GM04503 (cell line): ENCODE measurements around the gene NUP98.
A peak's percentile ranks its signal among the peaks of the same experiment; 100 is the strongest.

ENCODE experiments used
- DNase-seq: peaks from one replicate; pipeline ENCODE4 v3.0.0-alpha.2; 2012; ENCODE audit warnings: low read depth

NUP98 gene

DNA sequence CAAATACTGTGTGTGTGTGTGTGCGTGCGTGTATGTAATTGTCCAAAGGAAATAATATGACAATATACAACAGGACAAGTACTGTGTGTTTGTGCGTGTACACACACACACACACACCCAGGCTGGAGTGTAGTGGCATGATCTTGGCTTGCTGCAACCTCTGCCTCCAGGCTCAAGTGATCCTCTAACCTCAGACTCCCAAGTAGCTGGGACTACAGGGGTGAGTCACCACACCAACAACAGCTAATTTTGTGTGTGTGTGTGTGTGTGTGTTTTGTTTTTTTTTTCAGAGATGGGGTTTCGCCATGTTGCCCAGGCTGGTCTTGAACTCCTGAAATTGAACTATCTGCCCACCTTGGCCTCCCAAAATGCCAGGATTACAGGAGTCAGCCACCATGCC is 61.5 kb downstream of the NUP98 start:
- no peak for DNase-seq

DNA sequence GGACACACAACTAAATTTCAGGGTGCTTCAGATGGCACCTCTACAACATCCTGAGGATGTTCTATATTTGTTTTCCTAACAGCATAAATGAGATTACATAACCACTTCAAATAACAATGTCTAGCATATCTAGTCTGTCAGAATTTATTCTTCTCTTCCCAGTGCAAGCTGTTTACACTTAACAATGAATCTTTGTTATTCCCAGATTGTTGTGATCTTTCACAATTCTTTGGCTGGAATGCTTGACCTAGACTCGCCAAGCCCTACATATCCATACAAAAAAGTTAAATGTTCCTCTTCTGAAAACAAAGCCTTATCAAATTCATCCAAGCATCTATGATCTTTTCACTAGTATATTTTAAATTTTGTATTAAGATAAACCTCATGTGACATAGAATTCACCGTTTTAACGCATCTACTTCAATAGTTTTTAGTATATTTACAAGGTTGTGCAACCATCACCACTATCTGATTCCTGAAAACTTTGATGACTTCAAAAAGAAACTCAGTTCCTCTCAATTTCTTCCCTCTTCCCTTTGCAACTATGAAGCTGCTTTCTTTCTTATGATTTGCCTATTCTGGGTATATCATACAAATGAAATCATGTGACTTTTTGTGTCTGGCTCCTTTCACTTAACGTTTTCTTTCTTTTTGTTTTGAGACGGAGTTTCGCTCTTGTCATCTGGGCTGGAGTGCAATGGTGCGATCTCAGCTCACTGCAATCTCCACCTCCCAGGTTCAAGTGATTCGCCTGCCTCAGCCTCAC is 64.5 kb downstream of the NUP98 start:
- no peak for DNase-seq

DNA sequence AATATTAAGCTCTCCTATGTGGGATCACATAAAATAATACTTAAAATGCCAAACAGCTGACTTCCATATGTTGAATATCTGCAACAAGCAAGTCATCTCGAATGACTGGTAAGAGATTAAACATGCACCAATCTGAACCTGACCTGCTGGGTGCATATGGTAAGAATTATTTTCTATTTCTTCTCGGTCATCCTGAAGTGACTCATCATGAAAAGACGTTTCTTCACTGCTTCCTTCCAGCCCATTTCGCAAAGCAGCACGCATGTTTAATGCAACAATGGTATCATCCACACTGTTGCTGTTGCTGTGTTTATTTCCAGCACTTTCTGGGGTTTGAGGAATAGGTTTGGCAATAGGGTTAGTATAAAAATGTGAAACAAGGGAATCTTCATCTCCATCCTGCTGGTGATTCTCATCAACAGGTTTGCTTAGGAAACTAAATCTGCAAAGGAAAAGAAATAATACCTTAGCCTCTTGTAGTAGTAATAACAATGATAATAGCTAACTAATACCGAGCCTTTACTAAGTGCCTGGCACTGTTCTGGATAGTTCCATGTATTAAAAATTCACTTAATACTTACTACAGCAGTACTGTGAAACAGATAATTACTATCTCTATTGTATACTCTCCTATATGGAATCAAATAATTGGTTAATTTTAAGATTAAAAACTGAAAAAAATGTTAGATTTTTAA is 74.2 kb downstream of the NUP98 start:
- DNase-seq: peak; percentile 98

GRCh38 chr11:3722100-3722499 is 75.3 kb downstream of the NUP98 start:
- DNase-seq: no peak

DNA sequence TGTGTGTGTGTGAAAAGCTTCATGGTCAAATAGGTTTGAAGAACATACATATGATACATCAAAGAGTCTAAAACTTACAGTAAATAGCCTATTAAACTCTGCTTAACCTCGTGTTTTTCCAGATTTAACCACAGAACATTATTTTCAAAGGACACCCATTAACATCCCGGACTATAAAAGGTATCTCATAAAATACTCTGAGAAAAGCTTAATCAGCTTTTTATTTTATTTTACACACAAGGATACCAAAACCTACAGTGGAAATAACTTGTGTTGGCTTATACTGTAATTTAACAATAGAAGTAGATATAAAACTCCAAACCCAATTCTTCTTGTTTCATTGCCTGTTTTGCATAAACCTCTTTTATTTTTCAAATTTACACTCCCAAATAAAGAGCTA is 76.4 kb downstream of the NUP98 start:
- DNase-seq: no peak

DNA sequence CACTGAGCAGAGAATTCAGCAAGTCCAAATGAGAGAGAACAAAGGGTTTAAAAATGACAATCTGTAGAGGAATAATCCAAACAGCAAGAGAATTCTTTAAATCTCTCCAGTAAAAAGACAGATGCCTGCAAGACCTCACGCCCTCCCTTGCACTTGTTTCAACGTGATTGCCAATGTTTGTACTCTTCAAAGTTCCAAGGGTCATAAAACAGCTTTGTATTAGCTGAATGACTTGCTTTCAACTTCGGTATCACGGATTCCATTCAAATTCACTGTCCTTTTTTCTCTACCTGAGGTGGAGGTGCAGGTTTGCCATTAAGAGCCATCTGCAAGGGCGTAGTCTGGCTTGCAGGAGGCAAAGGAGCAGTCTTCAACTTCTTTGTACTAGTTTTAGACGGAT is 85.1 kb downstream of the NUP98 start:
- no peak for DNase-seq

GRCh38 chr11:3710485-3711259 is 86.7 kb downstream of the NUP98 start:
- DNase-seq: no peak

DNA sequence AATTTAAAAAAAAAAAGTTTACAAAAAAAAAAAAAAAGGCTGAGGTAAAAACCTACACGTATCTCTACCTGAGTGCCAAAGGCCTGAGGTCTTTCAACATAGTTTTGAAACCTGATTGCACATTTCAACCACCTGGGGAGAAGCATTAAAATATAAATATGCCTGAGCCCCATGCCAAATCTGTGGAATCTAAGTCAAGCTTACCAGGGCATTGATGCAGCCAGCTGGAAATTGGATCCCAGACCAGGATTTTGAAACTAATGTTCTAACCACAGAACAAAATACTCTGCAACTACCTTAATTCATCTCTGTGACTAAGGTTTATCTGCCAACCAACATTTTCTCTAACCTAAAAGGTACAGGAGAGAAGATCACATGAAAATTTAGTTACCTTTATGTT is 87.4 kb downstream of the NUP98 start:
- DNase-seq: no peak

- DNase-seq: no peak
Measured at GRCh38 chr11:3707176-3707575, 90.2 kb downstream of the NUP98 start.

DNA sequence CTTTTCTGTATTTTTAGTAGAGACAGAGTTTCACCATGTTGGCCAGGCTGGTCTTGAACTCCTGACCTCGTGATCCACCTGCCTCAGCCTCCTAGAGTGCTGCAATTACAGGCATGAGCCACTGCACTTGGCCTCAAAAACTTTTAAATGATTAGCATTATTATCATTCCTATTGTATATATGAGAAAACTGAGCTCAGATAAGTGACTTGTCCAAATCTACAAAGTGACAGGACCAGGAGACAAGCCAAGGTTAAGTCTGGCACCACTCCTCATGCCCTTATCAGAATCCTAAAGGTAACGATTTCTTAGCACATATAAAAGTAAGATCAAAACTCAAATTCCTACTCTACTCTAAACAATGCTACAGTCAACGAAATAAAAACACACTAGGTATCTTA is 94.0 kb downstream of the NUP98 start:
- DNase-seq: no peak

- no peak for DNase-seq
Measured at GRCh38 chr11:3700910-3701309, 96.4 kb downstream of the NUP98 start.

DNA sequence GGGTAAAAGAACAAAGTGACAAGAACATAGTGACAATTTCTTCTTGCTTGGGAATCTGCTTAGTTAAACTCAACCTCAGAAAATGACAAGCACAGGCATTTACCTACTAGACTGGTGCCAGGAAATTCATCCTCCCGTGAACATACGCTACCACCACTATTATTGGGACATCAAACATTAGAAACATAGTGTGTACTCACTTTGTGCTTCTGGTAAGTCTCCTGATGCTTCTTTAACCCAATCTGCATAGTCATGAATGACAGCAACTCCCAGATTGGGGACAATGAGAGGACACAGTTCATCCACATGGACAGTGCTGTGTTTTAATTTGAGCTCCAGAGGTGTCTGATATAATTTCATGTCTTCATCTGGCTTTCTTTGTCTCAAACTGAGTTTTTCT is 96.9 kb downstream of the NUP98 start:
- DNase-seq: no peak

DNA sequence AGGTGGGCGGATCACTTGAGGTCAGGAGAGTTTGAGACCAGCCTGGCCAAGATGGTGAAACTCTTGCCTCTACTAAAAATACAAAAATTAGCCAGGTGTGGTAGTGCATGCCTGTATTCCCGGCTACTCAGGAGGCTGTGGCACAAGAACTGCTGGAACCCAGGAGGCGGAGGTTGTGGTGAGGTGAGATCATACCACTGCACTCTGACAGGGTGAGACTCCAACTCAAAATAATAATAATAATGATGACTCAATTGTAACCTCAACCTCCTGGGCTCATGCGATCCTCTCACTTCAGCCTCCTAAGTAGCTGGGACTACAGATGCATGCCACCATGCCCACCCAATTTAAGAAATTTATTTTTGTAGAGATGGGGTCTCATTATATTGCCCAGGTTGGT is 110.6 kb downstream of the NUP98 start:
- no peak for DNase-seq

- no peak for DNase-seq
Measured at GRCh38 chr11:3685923-3686322, 111.4 kb downstream of the NUP98 start.

GRCh38 chr11:3684819-3685172 is 112.6 kb downstream of the NUP98 start:
- DNase-seq: no peak

GRCh38 chr11:3684129-3684818 is 113.1 kb downstream of the NUP98 start:
- DNase-seq: no peak

DNA sequence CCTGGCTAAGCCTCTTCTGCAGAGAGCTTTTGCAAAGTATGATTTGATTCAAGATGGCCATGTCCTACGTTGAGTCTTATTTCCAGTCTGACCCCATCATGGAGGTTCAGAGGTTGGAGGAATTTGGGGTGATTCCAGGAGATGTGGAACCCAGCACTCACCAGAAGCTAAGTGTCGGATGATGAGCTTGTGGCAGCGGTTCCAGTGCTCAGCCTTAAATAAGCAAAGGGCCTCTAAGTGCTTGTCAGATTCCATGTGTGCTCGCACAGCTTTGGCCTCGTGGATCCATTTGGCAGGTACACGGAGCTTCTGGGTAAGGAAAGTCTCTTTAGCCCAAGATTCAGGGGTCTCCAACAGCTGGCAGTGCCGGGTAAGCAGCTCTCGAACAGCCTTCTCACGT is 114.3 kb downstream of the NUP98 start:
- DNase-seq: no peak

DNA sequence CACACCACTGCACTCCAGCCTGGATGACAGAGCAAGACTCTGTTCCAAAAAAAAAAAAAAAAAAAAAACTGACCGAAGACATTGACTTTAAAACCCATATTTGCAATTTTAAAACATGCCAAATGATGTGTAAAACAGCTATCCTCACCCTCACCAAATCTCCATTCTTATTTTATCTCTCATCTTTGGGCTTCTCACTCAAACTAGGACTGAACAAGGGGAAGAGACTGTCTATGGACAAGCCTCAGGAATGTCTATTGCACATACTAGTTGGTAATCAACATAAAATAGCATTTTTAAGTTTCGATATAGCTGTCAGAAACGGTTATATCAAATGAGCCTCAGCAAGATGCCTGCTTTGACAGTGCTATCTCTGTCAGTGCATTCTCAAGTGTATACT is 118.3 kb downstream of the NUP98 start:
- no peak for DNase-seq

DNA sequence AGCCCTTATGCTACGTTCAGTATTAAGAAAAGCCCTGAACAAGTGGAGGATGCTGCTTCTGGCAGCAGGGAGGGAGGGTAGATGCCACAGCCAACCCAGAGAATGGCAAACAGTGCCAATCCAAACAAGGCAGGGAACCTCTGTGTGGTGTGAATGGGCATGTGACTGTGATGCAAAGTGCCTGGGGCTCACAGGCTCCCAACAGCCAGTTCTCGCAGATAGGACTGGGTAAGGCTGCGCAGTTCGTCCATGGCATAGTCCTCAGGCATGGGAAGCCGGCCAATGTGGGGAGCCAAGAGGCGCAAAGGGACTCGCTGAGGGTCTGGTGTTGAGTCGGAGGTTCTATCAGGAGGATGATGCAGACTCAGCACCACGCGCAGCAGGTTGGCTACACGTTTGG is 121.4 kb downstream of the NUP98 start:
- DNase-seq: no peak

DNA sequence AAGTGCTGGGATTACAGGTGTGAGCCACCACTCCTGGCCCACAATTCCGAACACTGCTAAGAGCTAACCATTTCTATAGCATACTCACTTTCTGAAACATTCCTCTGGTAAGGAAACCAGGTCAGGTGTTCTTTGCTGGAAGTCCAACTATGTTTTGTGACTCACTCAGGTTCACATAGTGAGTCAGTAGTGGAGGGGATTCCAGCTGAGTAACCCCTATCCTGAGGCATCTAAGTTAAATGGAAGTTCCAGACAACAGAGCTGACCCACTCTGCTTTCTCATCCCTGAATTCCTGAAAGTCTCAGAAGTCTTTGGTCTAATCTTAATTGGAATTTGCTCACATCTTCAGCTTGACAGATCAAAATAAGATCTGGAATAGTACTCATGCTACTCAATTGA is 123.2 kb downstream of the NUP98 start:
- no peak for DNase-seq

DNA sequence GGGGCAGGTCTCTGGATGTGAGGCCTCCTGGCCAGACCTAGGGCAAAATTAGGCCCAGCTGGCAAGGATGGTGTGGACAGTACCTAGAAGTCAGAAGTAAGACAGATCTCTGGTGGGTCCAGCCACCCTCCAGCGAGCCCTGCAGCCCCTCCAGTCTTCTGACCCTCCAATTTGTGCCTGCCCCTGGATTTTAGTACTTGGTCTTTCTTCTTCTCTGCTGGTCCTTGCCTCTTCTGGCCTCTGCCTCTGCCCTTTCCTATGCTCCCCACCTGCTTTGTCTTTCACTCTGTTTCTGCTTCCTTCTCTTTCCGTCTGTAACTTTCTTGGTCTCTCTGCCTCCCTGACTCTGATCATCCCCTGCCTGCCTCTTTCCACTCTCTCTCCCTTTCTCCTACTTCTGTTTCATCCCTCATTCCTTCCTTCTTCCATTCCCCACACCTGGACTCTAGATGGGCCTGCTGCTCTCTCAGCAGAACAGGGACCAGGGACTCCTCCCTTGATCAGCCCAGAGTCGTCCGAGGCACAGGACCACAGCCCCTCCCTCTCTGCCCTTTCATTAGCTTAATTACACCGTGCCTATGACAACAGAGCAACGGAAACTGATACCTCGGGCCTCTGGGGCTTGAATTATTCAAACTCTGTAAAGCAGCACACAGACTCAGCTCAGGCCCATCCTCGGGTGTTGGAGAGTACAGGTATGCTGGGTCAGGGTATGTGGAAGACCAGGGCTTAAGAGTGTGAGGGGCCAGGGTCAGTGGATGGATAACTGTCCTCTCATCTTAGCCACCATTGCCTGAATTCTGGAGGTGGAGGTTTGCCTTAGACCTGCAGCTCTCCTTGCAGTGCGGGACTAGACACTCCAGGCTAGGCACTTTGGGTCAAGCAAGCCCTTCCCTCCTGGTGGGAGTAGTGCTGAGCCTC is 125.8 kb downstream of the NUP98 start, which contains the start of gene CHRNA10:
Gene CHRNA10, minus strand, starts transcription at position 51 of the 921 bp plus-strand sequence. CDS start 72 bp downstream, outside the sequence.
- no peak for DNase-seq
